Esophagus squamous epithelium (tissue), 4 donors: ENCODE measurements around the gene TTC17.

Experiments used
- POLR2A ChIP-seq, 4 donors: fragments of 450-650 bp; IDR thresholded peaks; one replicate each; pipeline ENCODE4 v1.6.1; 2017; ENCODE audit warnings: antibody characterized with exemption in 4 of 4, mild to moderate bottlenecking in 4 of 4, moderate library complexity in 3 of 4
- TF ChIP-seq, protein P1 (sequence below), 6 experiments: fragments of 450-650 bp in 4 of 6; fragments of 200-600 bp in 2 of 6; sonication (generic) in 2 of 6; IDR thresholded peaks; one replicate each; pipeline ENCODE4 v1.5.1; 2016 to 2019; ENCODE audit warnings: antibody characterized with exemption in 6 of 6, mild to moderate bottlenecking in 4 of 6, moderate library complexity in 4 of 6

- TF ChIP-seq, protein P1, sequence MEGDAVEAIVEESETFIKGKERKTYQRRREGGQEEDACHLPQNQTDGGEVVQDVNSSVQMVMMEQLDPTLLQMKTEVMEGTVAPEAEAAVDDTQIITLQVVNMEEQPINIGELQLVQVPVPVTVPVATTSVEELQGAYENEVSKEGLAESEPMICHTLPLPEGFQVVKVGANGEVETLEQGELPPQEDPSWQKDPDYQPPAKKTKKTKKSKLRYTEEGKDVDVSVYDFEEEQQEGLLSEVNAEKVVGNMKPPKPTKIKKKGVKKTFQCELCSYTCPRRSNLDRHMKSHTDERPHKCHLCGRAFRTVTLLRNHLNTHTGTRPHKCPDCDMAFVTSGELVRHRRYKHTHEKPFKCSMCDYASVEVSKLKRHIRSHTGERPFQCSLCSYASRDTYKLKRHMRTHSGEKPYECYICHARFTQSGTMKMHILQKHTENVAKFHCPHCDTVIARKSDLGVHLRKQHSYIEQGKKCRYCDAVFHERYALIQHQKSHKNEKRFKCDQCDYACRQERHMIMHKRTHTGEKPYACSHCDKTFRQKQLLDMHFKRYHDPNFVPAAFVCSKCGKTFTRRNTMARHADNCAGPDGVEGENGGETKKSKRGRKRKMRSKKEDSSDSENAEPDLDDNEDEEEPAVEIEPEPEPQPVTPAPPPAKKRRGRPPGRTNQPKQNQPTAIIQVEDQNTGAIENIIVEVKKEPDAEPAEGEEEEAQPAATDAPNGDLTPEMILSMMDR (IDR thresholded peaks at IDR 0.05), result no peak
- no peak for TF ChIP-seq POLR2A (IDR thresholded peaks at IDR 0.05)
Measured at GRCh38 chr11:43521471-43521870, 162.8 kb downstream of the TTC17 start.
